GM10266 (cell line): ENCODE measurements around the gene CDK2AP2.

Experiments used
- DNase-seq: peaks from one replicate; pipeline ENCODE4 v3.0.0; 2012; ENCODE audit errors: extremely low spot score
- TF ChIP-seq, protein P1 (sequence below): IDR thresholded peaks from 2 replicates; pipeline ENCODE4 v1.5.1; 2012; ENCODE audit warnings: mild to moderate bottlenecking, low read depth; ENCODE audit not compliant: control insufficient read depth, insufficient read depth; ENCODE audit errors: missing control alignments

The CDK2AP2 gene

DNA sequence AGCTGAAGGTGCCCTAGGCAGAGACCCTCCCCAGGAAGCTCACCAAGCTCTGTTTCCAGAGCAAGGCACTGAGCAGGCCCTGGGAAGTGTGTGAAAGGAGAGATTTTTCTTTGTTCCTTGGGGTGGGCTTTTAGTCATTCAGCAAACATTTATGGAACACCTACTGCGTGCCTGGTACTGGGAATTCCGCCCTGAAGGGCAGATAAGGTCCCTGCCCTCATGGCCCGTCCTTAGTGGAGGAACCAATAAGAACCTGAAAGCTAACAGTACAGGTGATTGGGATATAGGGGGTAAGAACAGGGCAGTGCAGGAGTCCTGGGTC is 42.8 kb downstream of the CDK2AP2 start:
- TF ChIP-seq, protein P1, sequence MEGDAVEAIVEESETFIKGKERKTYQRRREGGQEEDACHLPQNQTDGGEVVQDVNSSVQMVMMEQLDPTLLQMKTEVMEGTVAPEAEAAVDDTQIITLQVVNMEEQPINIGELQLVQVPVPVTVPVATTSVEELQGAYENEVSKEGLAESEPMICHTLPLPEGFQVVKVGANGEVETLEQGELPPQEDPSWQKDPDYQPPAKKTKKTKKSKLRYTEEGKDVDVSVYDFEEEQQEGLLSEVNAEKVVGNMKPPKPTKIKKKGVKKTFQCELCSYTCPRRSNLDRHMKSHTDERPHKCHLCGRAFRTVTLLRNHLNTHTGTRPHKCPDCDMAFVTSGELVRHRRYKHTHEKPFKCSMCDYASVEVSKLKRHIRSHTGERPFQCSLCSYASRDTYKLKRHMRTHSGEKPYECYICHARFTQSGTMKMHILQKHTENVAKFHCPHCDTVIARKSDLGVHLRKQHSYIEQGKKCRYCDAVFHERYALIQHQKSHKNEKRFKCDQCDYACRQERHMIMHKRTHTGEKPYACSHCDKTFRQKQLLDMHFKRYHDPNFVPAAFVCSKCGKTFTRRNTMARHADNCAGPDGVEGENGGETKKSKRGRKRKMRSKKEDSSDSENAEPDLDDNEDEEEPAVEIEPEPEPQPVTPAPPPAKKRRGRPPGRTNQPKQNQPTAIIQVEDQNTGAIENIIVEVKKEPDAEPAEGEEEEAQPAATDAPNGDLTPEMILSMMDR = no peak
- no peak for DNase-seq

DNA sequence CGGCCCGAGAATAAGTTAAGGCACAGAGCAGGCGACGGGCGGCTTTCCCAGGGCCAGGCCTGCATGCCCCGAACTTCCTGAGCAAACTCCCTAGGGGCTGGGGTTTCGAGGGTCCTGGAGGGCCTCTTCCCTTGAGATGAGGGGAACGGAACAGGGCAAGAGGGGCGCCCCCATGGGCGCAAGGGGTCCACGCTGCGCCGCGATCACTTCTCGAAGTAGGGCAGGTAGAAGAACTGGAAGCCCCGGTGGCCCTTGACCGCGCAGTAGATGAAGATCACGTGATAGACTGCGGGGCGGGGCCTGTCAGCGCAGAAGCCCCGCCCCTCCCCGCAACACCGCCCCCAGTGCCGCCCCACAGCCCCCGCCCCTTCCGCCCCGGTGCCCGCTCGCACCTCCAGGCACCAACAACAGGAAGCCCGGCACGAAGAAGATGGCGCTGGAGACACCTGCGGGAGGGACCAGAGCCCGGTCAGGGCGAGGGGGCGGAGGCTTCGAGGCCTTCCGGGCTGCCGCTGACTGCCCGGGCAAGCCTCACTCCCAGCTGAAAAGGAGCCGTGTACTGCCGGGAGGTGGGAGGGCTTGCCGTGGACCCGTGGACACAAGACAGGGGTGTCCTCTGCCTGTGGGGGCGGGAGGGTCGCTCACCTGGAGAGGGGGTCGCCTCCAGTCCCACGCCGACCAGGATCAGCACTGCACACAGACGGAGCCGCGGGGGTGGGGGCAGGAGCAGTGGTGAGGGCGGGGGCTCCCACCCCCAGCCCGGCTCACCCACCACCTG is 43.4 kb downstream of the CDK2AP2 start:
- TF ChIP-seq, protein P1 = no peak
- peak; percentile 96 for DNase-seq

DNA sequence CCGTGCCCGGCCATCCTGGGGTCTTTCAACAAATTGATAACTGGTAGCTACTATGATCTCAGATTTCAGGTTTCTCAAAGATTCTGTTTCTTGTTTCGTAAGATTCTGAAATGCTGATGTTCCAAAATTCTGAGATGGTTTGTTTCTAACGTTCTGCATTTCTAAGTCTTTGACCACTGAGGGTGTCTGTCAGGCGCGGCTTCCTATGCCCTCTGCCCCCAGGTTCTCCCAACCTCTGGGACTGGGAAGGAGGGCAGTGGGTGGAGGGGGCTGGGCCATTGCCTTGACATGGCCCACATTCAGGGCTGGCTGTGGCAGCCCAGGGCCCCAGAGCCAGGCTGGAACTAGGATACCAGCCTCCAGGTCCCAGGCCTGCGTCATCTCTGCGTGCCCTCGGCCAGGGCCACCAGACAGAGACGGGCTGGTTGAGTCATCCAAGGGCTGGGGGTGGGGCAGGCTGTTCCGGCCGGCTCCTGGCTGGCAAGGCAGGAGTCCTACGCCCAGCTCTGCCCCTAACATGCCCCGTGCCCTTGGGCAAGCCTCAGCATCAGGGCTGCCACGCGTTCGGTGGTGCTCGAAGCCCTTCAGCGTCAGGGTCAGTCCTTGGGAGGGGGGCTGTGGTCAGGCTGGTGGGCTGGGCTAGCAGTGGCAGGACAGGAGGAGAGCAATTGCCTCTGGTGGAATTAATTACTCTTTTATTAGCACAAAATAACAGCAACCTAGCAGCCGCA is 44.1 kb downstream of the CDK2AP2 start:
- TF ChIP-seq, protein P1 = no peak
- DNase-seq = no peak

DNA sequence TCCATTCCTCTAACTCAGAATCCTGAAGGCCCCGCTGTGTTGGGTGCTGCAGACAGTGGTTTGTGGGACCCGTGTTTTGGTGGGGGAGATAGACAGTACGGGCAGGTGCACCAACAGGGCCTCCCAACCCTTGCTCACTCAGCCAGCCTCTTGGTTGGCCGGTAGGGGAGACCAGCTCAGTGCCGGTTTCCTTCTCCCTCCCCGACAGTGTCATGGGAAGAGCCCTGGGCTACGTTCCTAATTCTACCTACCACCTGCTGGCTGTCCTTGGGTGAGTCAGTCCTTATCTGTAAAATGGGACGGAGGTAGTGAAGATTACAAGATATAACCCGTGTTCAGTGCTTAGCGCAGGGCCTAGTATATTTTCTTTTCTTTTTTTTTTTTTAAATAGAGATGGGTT is 44.8 kb downstream of the CDK2AP2 start:
- TF ChIP-seq, protein P1 = no peak
- no peak for DNase-seq

DNA sequence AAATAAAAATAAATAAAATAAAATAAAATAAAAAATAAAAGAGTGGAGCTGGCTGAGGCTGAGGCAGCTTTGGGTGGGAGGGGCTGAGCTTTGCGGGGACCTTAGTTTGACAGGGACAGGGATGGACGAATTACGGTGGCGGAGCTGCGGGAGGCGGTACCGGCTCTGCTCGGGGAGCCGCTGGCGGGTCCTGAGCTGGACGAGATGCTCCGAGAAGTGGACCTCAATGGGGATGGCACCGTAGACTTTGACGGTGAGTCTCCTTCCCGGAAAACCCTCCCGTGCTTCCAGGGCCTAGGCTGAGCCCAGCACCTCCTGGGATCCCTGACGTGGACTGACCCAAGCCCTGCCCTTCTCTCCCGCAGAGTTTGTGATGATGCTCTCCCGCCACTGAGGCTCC is 49.7 kb downstream of the CDK2AP2 start:
- TF ChIP-seq, protein P1 = no peak
- DNase-seq = no peak

DNA sequence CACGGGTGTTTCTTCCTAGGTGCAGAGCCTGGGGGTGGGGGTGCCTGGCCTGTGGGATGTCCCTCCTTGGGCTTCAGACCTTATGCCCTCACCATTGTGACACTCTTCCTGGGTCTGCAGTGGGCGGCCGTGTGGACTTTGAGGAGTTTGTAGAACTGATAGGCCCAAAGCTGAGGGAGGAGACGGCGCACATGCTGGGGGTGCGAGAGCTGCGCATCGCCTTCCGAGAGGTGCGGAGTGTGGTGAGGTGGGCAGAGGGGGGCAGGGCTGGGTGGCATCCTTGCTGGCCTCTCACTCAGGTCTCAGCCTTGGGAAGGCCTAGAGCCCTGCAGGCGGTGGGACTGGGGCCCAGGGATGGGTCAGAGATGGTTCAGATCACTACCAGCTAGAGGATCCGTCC is 50.5 kb downstream of the CDK2AP2 start:
- DNase-seq = no peak
- TF ChIP-seq, protein P1 = no peak
